ENCODE results near the gene MPPED1. TPM values are rescaled to one million over a fixed set of nuclear protein-coding genes. Genes with fewer than 3 reads are reported as not detected.

Gene MPPED1
- total and polyA plus RNA-seq, 10 donors: 0.02 to 0.13 (median 0.04) TPM; not detected in 6

DNA sequence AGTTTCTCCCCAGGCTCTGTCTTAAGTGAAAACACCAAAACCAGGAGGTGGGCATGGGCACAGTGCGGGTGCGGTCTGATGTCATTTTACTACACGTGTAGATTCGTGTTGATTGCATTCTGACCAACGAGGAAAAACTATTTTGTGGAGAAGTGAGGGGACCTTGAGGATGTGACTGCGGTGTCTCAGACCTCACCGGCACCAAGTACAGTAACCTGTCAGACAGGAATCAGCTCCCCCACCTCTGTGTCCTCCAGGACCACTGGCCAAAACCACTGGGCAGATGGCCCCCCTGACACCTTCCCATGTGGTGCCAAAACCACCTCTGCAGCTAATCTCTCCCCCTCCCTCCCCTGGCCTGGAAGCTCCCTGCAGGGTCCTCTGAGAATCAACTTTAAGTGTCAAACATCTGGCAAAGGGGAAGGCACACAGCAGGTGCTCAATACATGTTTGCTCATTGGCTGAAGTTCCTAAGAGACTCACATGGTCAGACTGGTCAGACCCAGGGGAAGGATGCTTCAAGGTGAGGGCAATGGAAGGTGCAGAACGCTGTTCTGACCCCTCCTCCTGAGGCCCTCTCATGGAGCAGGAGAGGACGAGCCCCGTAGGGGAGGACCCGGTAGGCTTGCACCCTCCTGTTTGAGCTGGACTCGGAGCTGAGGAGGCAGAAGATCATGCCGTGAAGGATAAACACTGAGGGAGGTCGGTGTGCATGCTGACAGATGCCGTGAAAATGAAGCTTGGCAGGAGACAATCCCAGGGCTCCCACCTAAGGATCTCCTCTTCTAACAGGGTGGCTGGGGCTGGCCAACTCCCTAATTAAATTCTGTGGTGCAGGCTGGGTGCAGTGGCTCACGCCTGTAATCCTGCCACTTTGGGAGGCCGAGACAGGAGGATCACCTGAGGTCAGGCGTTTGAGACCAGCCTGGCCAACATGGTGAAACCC lies 129.9 kb downstream of the MPPED1 start:
- intact Hi-C loops (cut with DNase I; ENCODE audit: low total_unique reads): no loop called here
- H3K27ac ChIP-seq: no peak overlapping the region
- no peaks in the 10 kb centered on the region for H3K36me3 ChIP-seq
- H3K4me3 ChIP-seq: no peak overlapping the region
- TF ChIP-seq POLR2AphosphoS5 (IDR thresholded peaks at IDR 0.05) (no peak), POLR2A (IDR thresholded peaks at IDR 0.05) (no peak)
- TF ChIP-seq, protein P1, sequence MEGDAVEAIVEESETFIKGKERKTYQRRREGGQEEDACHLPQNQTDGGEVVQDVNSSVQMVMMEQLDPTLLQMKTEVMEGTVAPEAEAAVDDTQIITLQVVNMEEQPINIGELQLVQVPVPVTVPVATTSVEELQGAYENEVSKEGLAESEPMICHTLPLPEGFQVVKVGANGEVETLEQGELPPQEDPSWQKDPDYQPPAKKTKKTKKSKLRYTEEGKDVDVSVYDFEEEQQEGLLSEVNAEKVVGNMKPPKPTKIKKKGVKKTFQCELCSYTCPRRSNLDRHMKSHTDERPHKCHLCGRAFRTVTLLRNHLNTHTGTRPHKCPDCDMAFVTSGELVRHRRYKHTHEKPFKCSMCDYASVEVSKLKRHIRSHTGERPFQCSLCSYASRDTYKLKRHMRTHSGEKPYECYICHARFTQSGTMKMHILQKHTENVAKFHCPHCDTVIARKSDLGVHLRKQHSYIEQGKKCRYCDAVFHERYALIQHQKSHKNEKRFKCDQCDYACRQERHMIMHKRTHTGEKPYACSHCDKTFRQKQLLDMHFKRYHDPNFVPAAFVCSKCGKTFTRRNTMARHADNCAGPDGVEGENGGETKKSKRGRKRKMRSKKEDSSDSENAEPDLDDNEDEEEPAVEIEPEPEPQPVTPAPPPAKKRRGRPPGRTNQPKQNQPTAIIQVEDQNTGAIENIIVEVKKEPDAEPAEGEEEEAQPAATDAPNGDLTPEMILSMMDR (IDR thresholded peaks at IDR 0.05 in 8 of 11, conservative IDR thresholded peaks at IDR 0.05 in 3 of 11): no peak
- H3K9me3 ChIP-seq: peaks cover 0 to 7% (median 2%) of the 10 kb centered on the region in 8 donors
- H3K27me3 ChIP-seq (replicated peaks in 1 of 7): peaks cover 0 to 24% (median 0%) of the 10 kb centered on the region in 7 donors
- no peaks in the 10 kb centered on the region for H3K4me1 ChIP-seq
- DNase-seq: no peak
- 79 to 86% (median 82%) methylated on average over 17 to 18 of the region's 18 CpGs for WGBS, 5 donors

DNA sequence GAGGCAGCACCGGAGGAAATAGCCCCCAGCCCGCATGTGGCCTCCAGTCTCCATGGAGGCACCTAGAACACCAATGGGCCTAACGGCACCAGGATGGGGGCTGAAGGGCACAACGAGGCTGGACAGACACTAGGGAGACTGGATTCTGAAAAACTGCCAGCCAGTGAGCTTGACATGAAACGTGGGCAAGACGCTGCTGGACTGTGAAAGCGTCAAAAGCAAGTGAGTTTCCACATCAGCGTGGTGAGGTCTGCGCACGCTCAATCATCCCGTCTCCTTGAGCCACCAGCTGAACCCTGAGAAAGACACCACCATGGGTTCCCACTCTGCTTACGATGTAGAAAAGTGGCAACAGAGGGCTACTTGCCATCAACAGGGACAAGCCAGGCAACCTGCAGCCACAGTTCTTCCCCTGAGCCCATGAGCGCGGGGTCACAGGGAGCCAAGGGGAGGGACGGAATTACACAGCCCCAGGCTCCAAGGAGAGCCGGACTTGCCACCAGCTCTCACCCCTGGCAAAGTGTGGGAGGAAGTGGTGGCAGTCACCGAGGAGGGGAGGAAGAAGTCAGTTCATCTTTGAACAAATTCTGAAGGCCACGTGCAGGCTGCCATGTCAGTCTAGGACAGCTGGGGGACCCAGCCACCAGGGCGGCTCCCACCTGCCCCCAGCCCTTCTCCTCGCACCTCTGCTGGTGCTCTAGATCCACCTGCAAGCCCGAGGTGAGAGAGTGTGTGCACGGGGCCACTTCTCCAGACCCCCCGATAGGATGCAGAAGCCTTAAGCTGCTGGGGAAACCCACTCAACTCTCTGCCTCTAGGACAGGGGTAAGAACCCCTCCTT lies 131.1 kb downstream of the MPPED1 start:
- 79 to 83% (median 80%) methylated on average over 22 to 23 of the region's 23 CpGs for WGBS, 5 donors
- peaks cover 0 to 24% (median 0%) of the 10 kb centered on the region in 7 donors for H3K27me3 ChIP-seq (replicated peaks in 1 of 7)
- intact Hi-C loops (cut with DNase I; ENCODE audit: low total_unique reads): no loop called here
- no peak overlapping the region for H3K4me3 ChIP-seq
- H3K36me3 ChIP-seq: no peaks in the 10 kb centered on the region
- no peak for DNase-seq
- no peak overlapping the region for H3K27ac ChIP-seq
- no peaks in the 10 kb centered on the region for H3K9me3 ChIP-seq
- no peak for TF ChIP-seq POLR2A (IDR thresholded peaks at IDR 0.05)
- TF ChIP-seq POLR2AphosphoS5 (IDR thresholded peaks at IDR 0.05): no peak
- TF ChIP-seq, protein P1 (IDR thresholded peaks at IDR 0.05 in 8 of 11, conservative IDR thresholded peaks at IDR 0.05 in 3 of 11): no peak
- no peaks in the 10 kb centered on the region for H3K4me1 ChIP-seq

DNA sequence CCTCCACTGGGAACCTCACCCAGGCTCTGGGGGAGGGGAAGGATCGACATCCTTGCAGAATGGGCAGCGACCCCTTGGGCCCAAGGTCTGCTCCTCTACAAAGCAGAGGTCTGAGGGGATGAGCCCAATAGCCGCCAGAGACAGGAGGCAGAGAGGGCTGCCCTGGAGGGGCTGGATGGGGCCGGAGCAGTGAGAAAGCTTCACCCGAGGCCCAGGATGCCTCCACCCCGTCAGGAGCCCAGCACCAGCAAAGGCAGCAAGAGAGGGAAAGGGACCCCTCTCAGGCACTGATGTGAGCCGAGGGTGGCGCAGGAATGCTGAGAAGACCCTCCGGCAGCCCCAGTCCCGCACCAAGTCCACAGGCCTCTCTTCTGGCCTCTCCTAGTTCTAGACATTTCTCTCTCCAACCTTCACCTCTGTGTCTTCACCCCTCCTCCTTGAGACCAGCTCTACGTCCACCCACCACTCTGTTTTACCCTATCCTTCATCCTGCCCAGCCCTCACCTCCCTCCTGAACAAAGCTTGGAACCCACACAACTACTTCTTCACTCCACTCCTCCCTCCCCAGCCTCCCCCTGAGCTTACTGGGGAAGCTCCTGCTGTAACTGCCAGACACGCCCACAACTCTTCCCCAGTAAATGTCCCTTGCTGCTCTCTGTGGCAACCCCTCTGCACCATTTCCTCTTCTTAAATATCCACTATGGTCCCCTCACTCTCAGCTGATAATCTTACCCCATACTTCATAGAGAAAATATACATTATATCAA lies 131.9 kb downstream of the MPPED1 start:
- Histone ChIP-seq H3K4me1 (no peaks in the 10 kb centered on the region), H3K27me3 (replicated peaks in 1 of 7) (peaks cover 0 to 17% (median 0%) of the 10 kb centered on the region in 7 donors), H3K36me3 (no peaks in the 10 kb centered on the region), H3K27ac (no peak overlapping the region), H3K4me3 (no peak overlapping the region), H3K9me3 (no peaks in the 10 kb centered on the region)
- WGBS, 5 donors: 71 to 84% (median 79%) methylated on average over 7 to 12 of the region's 12 CpGs
- no peak for TF ChIP-seq POLR2A (IDR thresholded peaks at IDR 0.05)
- TF ChIP-seq, protein P1 (IDR thresholded peaks at IDR 0.05 in 8 of 11, conservative IDR thresholded peaks at IDR 0.05 in 3 of 11): no peak
- no peak for TF ChIP-seq POLR2AphosphoS5 (IDR thresholded peaks at IDR 0.05)
- intact Hi-C loops (cut with DNase I; ENCODE audit: low total_unique reads): no loop called here
- no peak for DNase-seq
